ENCODE measurements around the gene SYT14. TPM values are rescaled to one million over a fixed set of nuclear protein-coding genes. Genes with fewer than 3 reads are reported as not detected.
"Not testable (repeated sequence)": the region's sequence is repeated elsewhere in the genome, so short reads cannot be mapped to it uniquely, and the experiment has no call there.

SYT14 gene
- total and polyA plus RNA-seq, 3 donors from 2014 or later = 3.4 to 11.3 (median 10.8) TPM

GRCh38 chr1:210025870-210026269, 87.9 kb downstream of the SYT14 start:
- no peaks in the 10 kb centered on the region for H3K36me3 ChIP-seq (ENCODE audit: low read depth, missing control alignments)
- H3K9me3 ChIP-seq = no peaks in the 10 kb centered on the region
- intact Hi-C loops (cut with DNase I; ENCODE audit: low total_unique reads) = no loop called here
- 80 to 85% methylated on average over 1 of the region's 1 CpG for WGBS, 2 donors
- TF ChIP-seq POLR2A (IDR thresholded peaks at IDR 0.05) (no peak), CTCF (IDR thresholded peaks at IDR 0.05) (no peak)
- no peaks in the 10 kb centered on the region for H3K27me3 ChIP-seq
- H3K4me3 ChIP-seq = no peak overlapping the region
- no peak for DNase-seq
- no peak overlapping the region for H3K27ac ChIP-seq
- H3K4me1 ChIP-seq = no peaks in the 10 kb centered on the region

GRCh38 chr1:210027994-210028393, 90.0 kb downstream of the SYT14 start:
- intact Hi-C loops (cut with DNase I; ENCODE audit: low total_unique reads) = no loop called here
- TF ChIP-seq CTCF (IDR thresholded peaks at IDR 0.05) (no peak), POLR2A (IDR thresholded peaks at IDR 0.05) (no peak)
- Histone ChIP-seq H3K4me1 (no peaks in the 10 kb centered on the region), H3K27me3 (no peaks in the 10 kb centered on the region), H3K27ac (no peak overlapping the region), H3K9me3 (no peaks in the 10 kb centered on the region), H3K4me3 (no peak overlapping the region), H3K36me3 (ENCODE audit: low read depth, missing control alignments) (no peaks in the 10 kb centered on the region)
- DNase-seq = no peak
- 94 to 100% methylated on average over 1 of the region's 1 CpG for WGBS, 2 donors

- H3K4me1 ChIP-seq = no peaks in the 10 kb centered on the region
- intact Hi-C loops (cut with DNase I; ENCODE audit: low total_unique reads) = no loop called here
- WGBS, 2 donors = 58 to 75% methylated on average over 1 of the region's 1 CpG
- no peak for DNase-seq
- no peak overlapping the region for H3K27ac ChIP-seq
- no peaks in the 10 kb centered on the region for H3K9me3 ChIP-seq
- H3K4me3 ChIP-seq = no peak overlapping the region
- no peak for TF ChIP-seq CTCF (IDR thresholded peaks at IDR 0.05)
- no peak for TF ChIP-seq POLR2A (IDR thresholded peaks at IDR 0.05)
- H3K36me3 ChIP-seq (ENCODE audit: low read depth, missing control alignments) = no peaks in the 10 kb centered on the region
- no peaks in the 10 kb centered on the region for H3K27me3 ChIP-seq
Observed at GRCh38 chr1:210031473-210031872, 93.5 kb downstream of the SYT14 start.

GRCh38 chr1:210043058-210043457, 105.0 kb downstream of the SYT14 start:
- Histone ChIP-seq H3K27ac (no peak overlapping the region), H3K9me3 (no peaks in the 10 kb centered on the region), H3K27me3 (no peaks in the 10 kb centered on the region), H3K4me3 (no peak overlapping the region), H3K4me1 (no peaks in the 10 kb centered on the region), H3K36me3 (ENCODE audit: low read depth, missing control alignments) (no peaks in the 10 kb centered on the region)
- intact Hi-C loops (cut with DNase I; ENCODE audit: low total_unique reads) = no loop called here
- TF ChIP-seq POLR2A (IDR thresholded peaks at IDR 0.05) = no peak
- TF ChIP-seq CTCF (IDR thresholded peaks at IDR 0.05) = no peak
- no peak for DNase-seq

- TF ChIP-seq CTCF (IDR thresholded peaks at IDR 0.05) (no peak), POLR2A (IDR thresholded peaks at IDR 0.05) (no peak)
- 87 to 89% methylated on average over 7 of the region's 7 CpGs for WGBS, 2 donors
Observed at GRCh38 chr1:210049616-210050015, 111.6 kb downstream of the SYT14 start.

GRCh38 chr1:210050491-210050890, 112.5 kb downstream of the SYT14 start:
- H3K27ac ChIP-seq; H3K4me3 ChIP-seq; intact Hi-C loops (cut with DNase I; ENCODE audit: low total_unique reads); H3K9me3 ChIP-seq; H3K4me1 ChIP-seq; H3K36me3 ChIP-seq (ENCODE audit: low read depth, missing control alignments); H3K27me3 ChIP-seq; DNase-seq: not testable (repeated sequence)
- 69 to 86% methylated on average over 4 of the region's 4 CpGs for WGBS, 2 donors

More at GRCh38 chr1:210049616-210050015, 111.6 kb downstream of the SYT14 start:
- intact Hi-C loops (cut with DNase I; ENCODE audit: low total_unique reads) = no loop called here
- H3K36me3 ChIP-seq (ENCODE audit: low read depth, missing control alignments) = no peaks in the 10 kb centered on the region
- H3K4me3 ChIP-seq = no peak overlapping the region
- no peak overlapping the region for H3K27ac ChIP-seq
- no peaks in the 10 kb centered on the region for H3K27me3 ChIP-seq
- no peaks in the 10 kb centered on the region for H3K4me1 ChIP-seq
- DNase-seq = no peak
- no peaks in the 10 kb centered on the region for H3K9me3 ChIP-seq
